Ishikawa (cell line): ENCODE measurements around the gene DYNC1H1.

Experiments
- CEBPB ChIP-seq: IDR thresholded peaks from 2 replicates; pipeline ENCODE4 v1.6.1; 2012
- CREB1 ChIP-seq: IDR thresholded peaks from 2 replicates; pipeline ENCODE4 v1.6.1; 2012; ENCODE audit warnings: low read depth
- EGR1 ChIP-seq: IDR thresholded peaks from 2 replicates; pipeline ENCODE4 v1.6.1; 2012
- EP300 ChIP-seq: IDR thresholded peaks from 2 replicates; pipeline ENCODE4 v1.6.1; 2012; ENCODE audit warnings: borderline replicate concordance
- FOXM1 ChIP-seq: IDR thresholded peaks from 2 replicates; pipeline ENCODE4 v1.6.1; 2012; ENCODE audit warnings: low read depth, borderline replicate concordance
- MAX ChIP-seq: IDR thresholded peaks from 2 replicates; pipeline ENCODE4 v1.6.1; 2012
- NFIC ChIP-seq: IDR thresholded peaks from 2 replicates; pipeline ENCODE4 v1.6.1; 2012
- RAD21 ChIP-seq: IDR thresholded peaks from 2 replicates; pipeline ENCODE4 v1.6.1; 2012; ENCODE audit warnings: low read depth
- TAF1 ChIP-seq: IDR thresholded peaks from 2 replicates; pipeline ENCODE4 v1.6.1; 2012; ENCODE audit warnings: low read depth, mild to moderate bottlenecking
- TCF12 ChIP-seq: IDR thresholded peaks from 2 replicates; pipeline ENCODE4 v1.6.1; 2012; ENCODE audit warnings: low read depth
- TEAD4 ChIP-seq: IDR thresholded peaks from 2 replicates; pipeline ENCODE4 v1.6.1; 2012
- YY1 ChIP-seq: IDR thresholded peaks from 2 replicates; pipeline ENCODE4 v1.6.1; 2012; ENCODE audit warnings: low read depth
- ZBTB7A ChIP-seq: IDR thresholded peaks from 2 replicates; pipeline ENCODE4 v1.6.1; 2012; ENCODE audit warnings: low read depth
- TF ChIP-seq, protein P1 (sequence below): IDR thresholded peaks from 2 replicates; pipeline ENCODE4 v1.6.1; 2012
- TF ChIP-seq, protein P2 (sequence below): IDR thresholded peaks from 2 replicates; pipeline ENCODE4 v1.6.1; 2012; ENCODE audit warnings: low read depth, mild to moderate bottlenecking

The DYNC1H1 gene

GRCh38 chr14:102085948-102086708 is 121.8 kb downstream of the DYNC1H1 start:
- TF ChIP-seq ZBTB7A (no peak), YY1 (no peak), CEBPB (no peak), NFIC (no peak), TAF1 (no peak), EP300 (no peak), MAX (no peak), FOXM1 (no peak), RAD21 (no peak), EGR1 (no peak)
- TF ChIP-seq, protein P1, sequence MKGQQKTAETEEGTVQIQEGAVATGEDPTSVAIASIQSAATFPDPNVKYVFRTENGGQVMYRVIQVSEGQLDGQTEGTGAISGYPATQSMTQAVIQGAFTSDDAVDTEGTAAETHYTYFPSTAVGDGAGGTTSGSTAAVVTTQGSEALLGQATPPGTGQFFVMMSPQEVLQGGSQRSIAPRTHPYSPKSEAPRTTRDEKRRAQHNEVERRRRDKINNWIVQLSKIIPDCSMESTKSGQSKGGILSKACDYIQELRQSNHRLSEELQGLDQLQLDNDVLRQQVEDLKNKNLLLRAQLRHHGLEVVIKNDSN, result no peak
- TF ChIP-seq, protein P2, sequence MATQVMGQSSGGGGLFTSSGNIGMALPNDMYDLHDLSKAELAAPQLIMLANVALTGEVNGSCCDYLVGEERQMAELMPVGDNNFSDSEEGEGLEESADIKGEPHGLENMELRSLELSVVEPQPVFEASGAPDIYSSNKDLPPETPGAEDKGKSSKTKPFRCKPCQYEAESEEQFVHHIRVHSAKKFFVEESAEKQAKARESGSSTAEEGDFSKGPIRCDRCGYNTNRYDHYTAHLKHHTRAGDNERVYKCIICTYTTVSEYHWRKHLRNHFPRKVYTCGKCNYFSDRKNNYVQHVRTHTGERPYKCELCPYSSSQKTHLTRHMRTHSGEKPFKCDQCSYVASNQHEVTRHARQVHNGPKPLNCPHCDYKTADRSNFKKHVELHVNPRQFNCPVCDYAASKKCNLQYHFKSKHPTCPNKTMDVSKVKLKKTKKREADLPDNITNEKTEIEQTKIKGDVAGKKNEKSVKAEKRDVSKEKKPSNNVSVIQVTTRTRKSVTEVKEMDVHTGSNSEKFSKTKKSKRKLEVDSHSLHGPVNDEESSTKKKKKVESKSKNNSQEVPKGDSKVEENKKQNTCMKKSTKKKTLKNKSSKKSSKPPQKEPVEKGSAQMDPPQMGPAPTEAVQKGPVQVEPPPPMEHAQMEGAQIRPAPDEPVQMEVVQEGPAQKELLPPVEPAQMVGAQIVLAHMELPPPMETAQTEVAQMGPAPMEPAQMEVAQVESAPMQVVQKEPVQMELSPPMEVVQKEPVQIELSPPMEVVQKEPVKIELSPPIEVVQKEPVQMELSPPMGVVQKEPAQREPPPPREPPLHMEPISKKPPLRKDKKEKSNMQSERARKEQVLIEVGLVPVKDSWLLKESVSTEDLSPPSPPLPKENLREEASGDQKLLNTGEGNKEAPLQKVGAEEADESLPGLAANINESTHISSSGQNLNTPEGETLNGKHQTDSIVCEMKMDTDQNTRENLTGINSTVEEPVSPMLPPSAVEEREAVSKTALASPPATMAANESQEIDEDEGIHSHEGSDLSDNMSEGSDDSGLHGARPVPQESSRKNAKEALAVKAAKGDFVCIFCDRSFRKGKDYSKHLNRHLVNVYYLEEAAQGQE, result no peak

DNA sequence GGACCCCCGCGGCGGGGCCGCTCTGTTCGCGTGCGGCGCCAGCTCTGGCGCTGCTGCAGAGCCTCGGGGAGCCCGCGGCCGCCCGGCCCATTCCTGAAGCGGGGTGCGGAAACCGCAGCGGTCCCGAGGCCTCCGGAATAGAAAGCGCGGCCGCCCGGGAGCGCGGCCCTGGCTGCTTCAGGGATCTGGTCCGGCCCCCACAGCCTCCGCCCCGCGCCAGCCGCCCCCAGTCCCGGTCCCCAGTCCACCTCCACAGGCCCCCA is 122.3 kb downstream of the DYNC1H1 start:
- TF ChIP-seq RAD21 (no peak), TEAD4 (no peak), ZBTB7A (no peak), CREB1 (no peak), FOXM1 (no peak), NFIC (no peak), TCF12 (no peak), MAX (no peak), YY1 (no peak), EGR1 (no peak), TAF1 (no peak), CEBPB (no peak), EP300 (no peak)
- TF ChIP-seq, protein P1, result no peak
- TF ChIP-seq, protein P2, result no peak

- TF ChIP-seq EGR1 (peak; percentile 82), TAF1 (peak; percentile 73), TEAD4 (peak; percentile 4; the same call in 1 of the 2 replicates), NFIC (0 out of 2 replicates have a peak, but pooled peaks have one; percentile 72), CEBPB (no peak; the same call in 1 of the 2 replicates), ZBTB7A (peak; percentile 90), TCF12 (no peak; the same call in 1 of the 2 replicates), MAX (peak; percentile 79), CREB1 (no peak), FOXM1 (no peak), YY1 (peak; percentile 59; the same call in 1 of the 2 replicates)
- TF ChIP-seq, protein P2, result no peak
Observed at GRCh38 chr14:102086972-102087761, 122.8 kb downstream of the DYNC1H1 start, which contains the start of gene HSP90AA1. HSP90AA1 (minus strand) TSS chr14:102087044; CDS start chr14:102086378, 666 bp downstream.

DNA sequence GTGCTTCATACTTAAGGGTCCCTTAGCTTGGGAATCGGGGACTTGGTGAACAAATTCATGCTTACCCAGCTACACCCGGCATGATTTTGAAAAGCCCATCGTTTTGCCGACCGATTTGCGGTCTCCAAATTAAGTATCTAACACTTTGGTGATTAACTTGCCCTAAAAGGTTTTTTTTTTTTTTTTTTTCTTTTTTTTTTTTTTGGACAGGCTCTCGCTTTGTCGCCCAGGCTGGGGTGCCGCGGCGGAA is 123.3 kb downstream of the DYNC1H1 start:
- TF ChIP-seq RAD21, result no peak
- TF ChIP-seq EP300, result no peak
- TF ChIP-seq, protein P2, result no peak
- TF ChIP-seq MAX, result peak; percentile 20; the same call in 1 of the 2 replicates
- no peak for TF ChIP-seq CEBPB
- TF ChIP-seq TEAD4, result no peak
- no peak; the same call in 1 of the 2 replicates for TF ChIP-seq ZBTB7A
- no peak for TF ChIP-seq TAF1
- TF ChIP-seq FOXM1, result no peak
